WTC11 (cell line): ENCODE measurements around the gene ARL15. TPM values are rescaled to one million over a fixed set of nuclear protein-coding genes. Genes with fewer than 3 reads are reported as not detected.

Source experiments
- ATAC-seq: fragments of 200-7000 bp; cut with Tn5 transposase; 2 replicates; pipeline ENCODE4 v1.10.0; 2021; ENCODE audit warnings: mild to moderate bottlenecking, moderate library complexity
- CTCF ChIA-PET: fragments of 300-600 bp; sonication (Branson Sonifier 250); formaldehyde crosslinking; loops from one replicate; lab custom pipeline; 2021; ENCODE audit warnings: antibody characterized with exemption; lab: Charles Lee
- POLR2A ChIA-PET: fragments of 350-600 bp; sonication (Branson Sonifier 250); formaldehyde crosslinking; loops from one replicate; lab custom pipeline; 2021; ENCODE audit warnings: antibody characterized with exemption; lab: Charles Lee
- DNase-seq: peaks from one replicate; pipeline ENCODE4 v3.0.0; 2021; ENCODE audit warnings: low spot score
- H3K27ac Mint-ChIP-seq: 2 replicates; pipeline ENCODE4 v1.8.0; 2021; ENCODE audit warnings: mixed read lengths
- H3K27me3 Mint-ChIP-seq: 2 replicates; pipeline ENCODE4 v1.8.0; 2021; ENCODE audit warnings: low read depth, mild to moderate bottlenecking, moderate library complexity, mixed read lengths
- H3K36me3 Mint-ChIP-seq: 2 replicates; pipeline ENCODE4 v1.8.0; 2021; ENCODE audit warnings: mixed read lengths
- H3K4me1 Mint-ChIP-seq: 2 replicates; pipeline ENCODE4 v1.8.0; 2022; ENCODE audit warnings: mixed read lengths
- H3K4me3 Mint-ChIP-seq: 2 replicates; pipeline ENCODE4 v1.8.0; 2021; ENCODE audit warnings: mild to moderate bottlenecking, moderate library complexity, mixed read lengths
- H3K9me3 Mint-ChIP-seq: 2 replicates; pipeline ENCODE4 v1.8.0; 2021; ENCODE audit warnings: mixed read lengths
- ATF1 ChIP-seq: sonication (generic); formaldehyde crosslinking; IDR thresholded peaks from 2 replicates; pipeline ENCODE4 v1.8.1; 2023; ENCODE audit warnings: mild to moderate bottlenecking, moderate library complexity, missing genetic modification reagents
- GRHL2 ChIP-seq: fragments of 250-450 bp; sonication (Bioruptor Pico); IDR thresholded peaks from 2 replicates; pipeline ENCODE4 v1.8.0; 2022; ENCODE audit warnings: mild to moderate bottlenecking, moderate library complexity; ENCODE audit not compliant: insufficient replicate concordance, severe bottlenecking
- IRF2 ChIP-seq: sonication (generic); formaldehyde crosslinking; IDR thresholded peaks from 2 replicates; pipeline ENCODE4 v1.8.0; 2022; ENCODE audit warnings: low read depth, missing genetic modification reagents, borderline replicate concordance
- JUN ChIP-seq: sonication (generic); formaldehyde crosslinking; IDR thresholded peaks from 2 replicates; pipeline ENCODE4 v1.8.0; 2023; ENCODE audit warnings: mild to moderate bottlenecking, missing genetic modification reagents
- MXD4 ChIP-seq: fragments of 250-450 bp; sonication (Bioruptor Pico); IDR thresholded peaks from 2 replicates; pipeline ENCODE4 v1.8.0; 2021; ENCODE audit warnings: mild to moderate bottlenecking, moderate library complexity, borderline replicate concordance
- MYBL2 ChIP-seq: sonication (generic); formaldehyde crosslinking; IDR thresholded peaks from 2 replicates; pipeline ENCODE4 v1.8.1; 2023; ENCODE audit warnings: mild to moderate bottlenecking, moderate library complexity, missing genetic modification reagents
- NR1H2 ChIP-seq: sonication (generic); formaldehyde crosslinking; IDR thresholded peaks from 2 replicates; pipeline ENCODE4 v1.9.0; 2021; ENCODE audit warnings: mild to moderate bottlenecking, moderate library complexity, missing genetic modification reagents
- PRRX2 ChIP-seq: fragments of 250-450 bp; sonication (Bioruptor Pico); IDR thresholded peaks from 2 replicates; pipeline ENCODE4 v1.8.0; 2021; ENCODE audit warnings: mild to moderate bottlenecking
- RORB ChIP-seq: fragments of 250-450 bp; sonication (Bioruptor Pico); IDR thresholded peaks from 2 replicates; pipeline ENCODE4 v1.9.0; 2021; ENCODE audit warnings: mild to moderate bottlenecking
- ZNF121 ChIP-seq: sonication (generic); formaldehyde crosslinking; IDR thresholded peaks from 2 replicates; pipeline ENCODE4 v1.8.0; 2023; ENCODE audit warnings: missing genetic modification reagents
- ZNF232 ChIP-seq: sonication (generic); formaldehyde crosslinking; IDR thresholded peaks from 2 replicates; pipeline ENCODE4 v1.8.0; 2022; ENCODE audit warnings: mild to moderate bottlenecking, missing genetic modification reagents
- ZNF423 ChIP-seq: fragments of 250-450 bp; sonication (Bioruptor Pico); IDR thresholded peaks from 2 replicates; pipeline ENCODE4 v2.1.2; 2022; ENCODE audit warnings: mild to moderate bottlenecking, moderate library complexity
- ZNF671 ChIP-seq: fragments of 250-450 bp; sonication (Bioruptor Pico); IDR thresholded peaks from 2 replicates; pipeline ENCODE4 v1.8.0; 2021; ENCODE audit warnings: mild to moderate bottlenecking
- total RNA-seq: library from RNA; stranded (reverse); gene quantifications from 3 replicates; pipeline ENCODE4 v1.2.3, GENCODE V29; 2021
- TF ChIP-seq, protein P1 (sequence below): fragments of 250-450 bp; sonication (Bioruptor Pico); IDR thresholded peaks from 2 replicates; pipeline ENCODE4 v1.9.0; 2021; ENCODE audit warnings: mild to moderate bottlenecking
- TF ChIP-seq, protein P2 (sequence below): sonication (generic); formaldehyde crosslinking; IDR thresholded peaks from 2 replicates; pipeline ENCODE4 v1.8.1; 2022; ENCODE audit warnings: missing genetic modification reagents, borderline replicate concordance
- TF ChIP-seq, protein P3 (sequence below): fragments of 250-450 bp; sonication (Bioruptor Pico); IDR thresholded peaks from 2 replicates; pipeline ENCODE4 v1.8.0; 2021; ENCODE audit warnings: mild to moderate bottlenecking
- TF ChIP-seq, protein P4 (sequence below): sonication (generic); formaldehyde crosslinking; conservative IDR thresholded peaks from 2 replicates; pipeline ENCODE4 v1.8.1; 2023; ENCODE audit warnings: mild to moderate bottlenecking, low read depth, missing genetic modification reagents, moderate library complexity
- TF ChIP-seq, protein P5 (sequence below): sonication (generic); formaldehyde crosslinking; IDR thresholded peaks from 2 replicates; pipeline ENCODE4 v1.8.0; 2023; ENCODE audit warnings: mild to moderate bottlenecking, missing genetic modification reagents
- TF ChIP-seq, protein P6 (sequence below): fragments of 200-600 bp; IDR thresholded peaks from 2 replicates; pipeline ENCODE4 v1.8.0; 2022; ENCODE audit warnings: antibody characterized with exemption
- TF ChIP-seq, protein P7 (sequence below): sonication (generic); formaldehyde crosslinking; IDR thresholded peaks from 2 replicates; pipeline ENCODE4 v1.8.1; 2022; ENCODE audit warnings: low read depth, missing genetic modification reagents, borderline replicate concordance
- TF ChIP-seq, protein P8 (sequence below): sonication (generic); formaldehyde crosslinking; IDR thresholded peaks from 2 replicates; pipeline ENCODE4 v1.8.1; 2022; ENCODE audit warnings: mild to moderate bottlenecking, missing genetic modification reagents, moderate library complexity, borderline replicate concordance

ARL15 gene
- total RNA-seq, 1 experiment from 2014 or later = 20.1 TPM

DNA sequence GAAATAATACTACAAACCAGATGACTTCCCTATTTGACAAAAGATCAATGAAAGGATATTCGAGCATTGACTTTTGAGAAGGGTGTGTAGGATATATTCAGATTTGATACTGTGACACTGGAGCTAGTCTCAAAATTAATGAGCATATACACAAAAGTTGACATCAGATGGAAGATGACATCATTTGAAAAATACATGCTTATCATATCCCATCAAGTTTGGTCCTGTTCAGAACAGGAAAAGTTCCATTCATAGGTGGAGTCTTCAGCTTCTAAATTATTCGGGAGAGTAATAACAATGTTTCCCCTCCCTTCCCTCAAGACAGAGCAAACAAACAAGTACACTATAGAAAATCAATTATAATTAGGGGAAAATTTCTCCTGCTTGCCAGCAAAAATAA lies 401.6 kb downstream of the ARL15 start:
- Mint-ChIP-seq H3K36me3 (no peaks in the 10 kb centered on the region), H3K4me3 (no peak overlapping the region), H3K4me1 (no peaks in the 10 kb centered on the region), H3K27me3 (no peaks in the 10 kb centered on the region), H3K9me3 (no peaks in the 10 kb centered on the region), H3K27ac (no peak overlapping the region)
- DNase-seq (no peak), ATAC-seq (no peak)
- no peak for TF ChIP-seq JUN
- no peak for TF ChIP-seq MXD4 (CRISPR knock-in tag)
- TF ChIP-seq IRF2 (CRISPR knock-in tag) = no peak
- TF ChIP-seq, protein P1, sequence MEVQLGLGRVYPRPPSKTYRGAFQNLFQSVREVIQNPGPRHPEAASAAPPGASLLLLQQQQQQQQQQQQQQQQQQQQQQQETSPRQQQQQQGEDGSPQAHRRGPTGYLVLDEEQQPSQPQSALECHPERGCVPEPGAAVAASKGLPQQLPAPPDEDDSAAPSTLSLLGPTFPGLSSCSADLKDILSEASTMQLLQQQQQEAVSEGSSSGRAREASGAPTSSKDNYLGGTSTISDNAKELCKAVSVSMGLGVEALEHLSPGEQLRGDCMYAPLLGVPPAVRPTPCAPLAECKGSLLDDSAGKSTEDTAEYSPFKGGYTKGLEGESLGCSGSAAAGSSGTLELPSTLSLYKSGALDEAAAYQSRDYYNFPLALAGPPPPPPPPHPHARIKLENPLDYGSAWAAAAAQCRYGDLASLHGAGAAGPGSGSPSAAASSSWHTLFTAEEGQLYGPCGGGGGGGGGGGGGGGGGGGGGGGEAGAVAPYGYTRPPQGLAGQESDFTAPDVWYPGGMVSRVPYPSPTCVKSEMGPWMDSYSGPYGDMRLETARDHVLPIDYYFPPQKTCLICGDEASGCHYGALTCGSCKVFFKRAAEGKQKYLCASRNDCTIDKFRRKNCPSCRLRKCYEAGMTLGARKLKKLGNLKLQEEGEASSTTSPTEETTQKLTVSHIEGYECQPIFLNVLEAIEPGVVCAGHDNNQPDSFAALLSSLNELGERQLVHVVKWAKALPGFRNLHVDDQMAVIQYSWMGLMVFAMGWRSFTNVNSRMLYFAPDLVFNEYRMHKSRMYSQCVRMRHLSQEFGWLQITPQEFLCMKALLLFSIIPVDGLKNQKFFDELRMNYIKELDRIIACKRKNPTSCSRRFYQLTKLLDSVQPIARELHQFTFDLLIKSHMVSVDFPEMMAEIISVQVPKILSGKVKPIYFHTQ = no peak
- no peak for TF ChIP-seq PRRX2 (CRISPR knock-in tag)
- TF ChIP-seq, protein P2, sequence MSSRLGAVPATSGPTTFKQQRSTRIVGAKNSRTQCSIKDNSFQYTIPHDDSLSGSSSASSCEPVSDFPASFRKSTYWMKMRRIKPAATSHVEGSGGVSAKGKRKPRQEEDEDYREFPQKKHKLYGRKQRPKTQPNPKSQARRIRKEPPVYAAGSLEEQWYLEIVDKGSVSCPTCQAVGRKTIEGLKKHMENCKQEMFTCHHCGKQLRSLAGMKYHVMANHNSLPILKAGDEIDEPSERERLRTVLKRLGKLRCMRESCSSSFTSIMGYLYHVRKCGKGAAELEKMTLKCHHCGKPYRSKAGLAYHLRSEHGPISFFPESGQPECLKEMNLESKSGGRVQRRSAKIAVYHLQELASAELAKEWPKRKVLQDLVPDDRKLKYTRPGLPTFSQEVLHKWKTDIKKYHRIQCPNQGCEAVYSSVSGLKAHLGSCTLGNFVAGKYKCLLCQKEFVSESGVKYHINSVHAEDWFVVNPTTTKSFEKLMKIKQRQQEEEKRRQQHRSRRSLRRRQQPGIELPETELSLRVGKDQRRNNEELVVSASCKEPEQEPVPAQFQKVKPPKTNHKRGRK (CRISPR knock-in tag) = no peak
- TF ChIP-seq GRHL2 (CRISPR knock-in tag) = no peak
- no peak for TF ChIP-seq ZNF671 (CRISPR knock-in tag)
- TF ChIP-seq, protein P3, sequence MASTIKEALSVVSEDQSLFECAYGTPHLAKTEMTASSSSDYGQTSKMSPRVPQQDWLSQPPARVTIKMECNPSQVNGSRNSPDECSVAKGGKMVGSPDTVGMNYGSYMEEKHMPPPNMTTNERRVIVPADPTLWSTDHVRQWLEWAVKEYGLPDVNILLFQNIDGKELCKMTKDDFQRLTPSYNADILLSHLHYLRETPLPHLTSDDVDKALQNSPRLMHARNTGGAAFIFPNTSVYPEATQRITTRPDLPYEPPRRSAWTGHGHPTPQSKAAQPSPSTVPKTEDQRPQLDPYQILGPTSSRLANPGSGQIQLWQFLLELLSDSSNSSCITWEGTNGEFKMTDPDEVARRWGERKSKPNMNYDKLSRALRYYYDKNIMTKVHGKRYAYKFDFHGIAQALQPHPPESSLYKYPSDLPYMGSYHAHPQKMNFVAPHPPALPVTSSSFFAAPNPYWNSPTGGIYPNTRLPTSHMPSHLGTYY (CRISPR knock-in tag) = no peak
- no peak for TF ChIP-seq ATF1 (CRISPR knock-in tag)
- TF ChIP-seq, protein P4, sequence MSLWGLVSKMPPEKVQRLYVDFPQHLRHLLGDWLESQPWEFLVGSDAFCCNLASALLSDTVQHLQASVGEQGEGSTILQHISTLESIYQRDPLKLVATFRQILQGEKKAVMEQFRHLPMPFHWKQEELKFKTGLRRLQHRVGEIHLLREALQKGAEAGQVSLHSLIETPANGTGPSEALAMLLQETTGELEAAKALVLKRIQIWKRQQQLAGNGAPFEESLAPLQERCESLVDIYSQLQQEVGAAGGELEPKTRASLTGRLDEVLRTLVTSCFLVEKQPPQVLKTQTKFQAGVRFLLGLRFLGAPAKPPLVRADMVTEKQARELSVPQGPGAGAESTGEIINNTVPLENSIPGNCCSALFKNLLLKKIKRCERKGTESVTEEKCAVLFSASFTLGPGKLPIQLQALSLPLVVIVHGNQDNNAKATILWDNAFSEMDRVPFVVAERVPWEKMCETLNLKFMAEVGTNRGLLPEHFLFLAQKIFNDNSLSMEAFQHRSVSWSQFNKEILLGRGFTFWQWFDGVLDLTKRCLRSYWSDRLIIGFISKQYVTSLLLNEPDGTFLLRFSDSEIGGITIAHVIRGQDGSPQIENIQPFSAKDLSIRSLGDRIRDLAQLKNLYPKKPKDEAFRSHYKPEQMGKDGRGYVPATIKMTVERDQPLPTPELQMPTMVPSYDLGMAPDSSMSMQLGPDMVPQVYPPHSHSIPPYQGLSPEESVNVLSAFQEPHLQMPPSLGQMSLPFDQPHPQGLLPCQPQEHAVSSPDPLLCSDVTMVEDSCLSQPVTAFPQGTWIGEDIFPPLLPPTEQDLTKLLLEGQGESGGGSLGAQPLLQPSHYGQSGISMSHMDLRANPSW (CRISPR knock-in tag) = no peak
- TF ChIP-seq, protein P5, sequence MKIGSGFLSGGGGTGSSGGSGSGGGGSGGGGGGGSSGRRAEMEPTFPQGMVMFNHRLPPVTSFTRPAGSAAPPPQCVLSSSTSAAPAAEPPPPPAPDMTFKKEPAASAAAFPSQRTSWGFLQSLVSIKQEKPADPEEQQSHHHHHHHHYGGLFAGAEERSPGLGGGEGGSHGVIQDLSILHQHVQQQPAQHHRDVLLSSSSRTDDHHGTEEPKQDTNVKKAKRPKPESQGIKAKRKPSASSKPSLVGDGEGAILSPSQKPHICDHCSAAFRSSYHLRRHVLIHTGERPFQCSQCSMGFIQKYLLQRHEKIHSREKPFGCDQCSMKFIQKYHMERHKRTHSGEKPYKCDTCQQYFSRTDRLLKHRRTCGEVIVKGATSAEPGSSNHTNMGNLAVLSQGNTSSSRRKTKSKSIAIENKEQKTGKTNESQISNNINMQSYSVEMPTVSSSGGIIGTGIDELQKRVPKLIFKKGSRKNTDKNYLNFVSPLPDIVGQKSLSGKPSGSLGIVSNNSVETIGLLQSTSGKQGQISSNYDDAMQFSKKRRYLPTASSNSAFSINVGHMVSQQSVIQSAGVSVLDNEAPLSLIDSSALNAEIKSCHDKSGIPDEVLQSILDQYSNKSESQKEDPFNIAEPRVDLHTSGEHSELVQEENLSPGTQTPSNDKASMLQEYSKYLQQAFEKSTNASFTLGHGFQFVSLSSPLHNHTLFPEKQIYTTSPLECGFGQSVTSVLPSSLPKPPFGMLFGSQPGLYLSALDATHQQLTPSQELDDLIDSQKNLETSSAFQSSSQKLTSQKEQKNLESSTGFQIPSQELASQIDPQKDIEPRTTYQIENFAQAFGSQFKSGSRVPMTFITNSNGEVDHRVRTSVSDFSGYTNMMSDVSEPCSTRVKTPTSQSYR = no peak
- TF ChIP-seq ZNF232 = no peak
- no peak for TF ChIP-seq ZNF423 (CRISPR knock-in tag)
- TF ChIP-seq NR1H2 (CRISPR knock-in tag) = no peak
- ChIA-PET CTCF (no interaction called here), POLR2A (no interaction called here)

DNA sequence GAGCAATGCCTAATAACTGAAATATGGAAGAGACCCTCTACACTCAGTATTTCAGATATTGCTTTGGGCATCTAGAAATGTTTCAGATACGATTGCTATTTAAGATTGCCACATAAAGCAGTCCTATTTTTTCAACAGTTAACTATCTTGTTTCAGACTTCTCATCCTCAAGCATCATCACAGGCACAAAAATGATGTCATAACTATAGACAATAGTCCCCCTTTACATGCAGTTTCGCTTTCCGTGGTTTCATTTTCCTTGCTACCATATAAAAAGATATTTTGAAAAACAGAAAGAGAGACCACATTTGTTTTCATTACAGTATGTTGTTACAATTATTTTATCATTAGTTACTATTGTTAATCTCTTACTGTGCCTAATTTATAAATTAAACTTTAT lies 402.5 kb downstream of the ARL15 start:
- ATAC-seq (no peak), DNase-seq (no peak)
- ChIA-PET POLR2A (no interaction called here), CTCF (no interaction called here)
- Mint-ChIP-seq H3K4me1 (no peaks in the 10 kb centered on the region), H3K27me3 (no peaks in the 10 kb centered on the region), H3K27ac (no peak overlapping the region), H3K36me3 (no peaks in the 10 kb centered on the region), H3K9me3 (no peaks in the 10 kb centered on the region), H3K4me3 (no peak overlapping the region)
- TF ChIP-seq, protein P6, sequence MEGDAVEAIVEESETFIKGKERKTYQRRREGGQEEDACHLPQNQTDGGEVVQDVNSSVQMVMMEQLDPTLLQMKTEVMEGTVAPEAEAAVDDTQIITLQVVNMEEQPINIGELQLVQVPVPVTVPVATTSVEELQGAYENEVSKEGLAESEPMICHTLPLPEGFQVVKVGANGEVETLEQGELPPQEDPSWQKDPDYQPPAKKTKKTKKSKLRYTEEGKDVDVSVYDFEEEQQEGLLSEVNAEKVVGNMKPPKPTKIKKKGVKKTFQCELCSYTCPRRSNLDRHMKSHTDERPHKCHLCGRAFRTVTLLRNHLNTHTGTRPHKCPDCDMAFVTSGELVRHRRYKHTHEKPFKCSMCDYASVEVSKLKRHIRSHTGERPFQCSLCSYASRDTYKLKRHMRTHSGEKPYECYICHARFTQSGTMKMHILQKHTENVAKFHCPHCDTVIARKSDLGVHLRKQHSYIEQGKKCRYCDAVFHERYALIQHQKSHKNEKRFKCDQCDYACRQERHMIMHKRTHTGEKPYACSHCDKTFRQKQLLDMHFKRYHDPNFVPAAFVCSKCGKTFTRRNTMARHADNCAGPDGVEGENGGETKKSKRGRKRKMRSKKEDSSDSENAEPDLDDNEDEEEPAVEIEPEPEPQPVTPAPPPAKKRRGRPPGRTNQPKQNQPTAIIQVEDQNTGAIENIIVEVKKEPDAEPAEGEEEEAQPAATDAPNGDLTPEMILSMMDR = no peak
- TF ChIP-seq MXD4 (CRISPR knock-in tag) (no peak), ZNF121 (CRISPR knock-in tag) (no peak), MYBL2 (CRISPR knock-in tag) (no peak), RORB (no peak)
- TF ChIP-seq, protein P7, sequence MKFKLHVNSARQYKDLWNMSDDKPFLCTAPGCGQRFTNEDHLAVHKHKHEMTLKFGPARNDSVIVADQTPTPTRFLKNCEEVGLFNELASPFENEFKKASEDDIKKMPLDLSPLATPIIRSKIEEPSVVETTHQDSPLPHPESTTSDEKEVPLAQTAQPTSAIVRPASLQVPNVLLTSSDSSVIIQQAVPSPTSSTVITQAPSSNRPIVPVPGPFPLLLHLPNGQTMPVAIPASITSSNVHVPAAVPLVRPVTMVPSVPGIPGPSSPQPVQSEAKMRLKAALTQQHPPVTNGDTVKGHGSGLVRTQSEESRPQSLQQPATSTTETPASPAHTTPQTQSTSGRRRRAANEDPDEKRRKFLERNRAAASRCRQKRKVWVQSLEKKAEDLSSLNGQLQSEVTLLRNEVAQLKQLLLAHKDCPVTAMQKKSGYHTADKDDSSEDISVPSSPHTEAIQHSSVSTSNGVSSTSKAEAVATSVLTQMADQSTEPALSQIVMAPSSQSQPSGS (CRISPR knock-in tag) = no peak
- TF ChIP-seq, protein P8, sequence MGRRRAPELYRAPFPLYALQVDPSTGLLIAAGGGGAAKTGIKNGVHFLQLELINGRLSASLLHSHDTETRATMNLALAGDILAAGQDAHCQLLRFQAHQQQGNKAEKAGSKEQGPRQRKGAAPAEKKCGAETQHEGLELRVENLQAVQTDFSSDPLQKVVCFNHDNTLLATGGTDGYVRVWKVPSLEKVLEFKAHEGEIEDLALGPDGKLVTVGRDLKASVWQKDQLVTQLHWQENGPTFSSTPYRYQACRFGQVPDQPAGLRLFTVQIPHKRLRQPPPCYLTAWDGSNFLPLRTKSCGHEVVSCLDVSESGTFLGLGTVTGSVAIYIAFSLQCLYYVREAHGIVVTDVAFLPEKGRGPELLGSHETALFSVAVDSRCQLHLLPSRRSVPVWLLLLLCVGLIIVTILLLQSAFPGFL (CRISPR knock-in tag) = no peak
